Body of pancreas (tissue), 4 donors: ENCODE measurements around the gene THBS1. TPM values are rescaled to one million over a fixed set of nuclear protein-coding genes. Genes with fewer than 3 reads are reported as not detected.

ENCODE experiments used
- ATAC-seq: fragments of 150-250 bp; one replicate; pipeline ENCODE4 v1.9.1; 2016
- DNase-seq, 4 donors: peaks; one replicate each; pipeline ENCODE4 v3.0.0-alpha.2; 2019
- H3K27ac ChIP-seq, 4 donors: fragments of 200-600 bp; sonication (generic); 1 replicate in 3 of 4; 2 replicates in 1 of 4; pipeline versions ENCODE4 v1.5.1 to v1.6.1; 2016 to 2019; ENCODE audit warnings: mild to moderate bottlenecking in 1 of 4, mixed read lengths in 1 of 4, moderate library complexity in 1 of 4
- H3K27me3 ChIP-seq, 2 donors: fragments of 200-600 bp; sonication (generic); one replicate each; pipeline ENCODE4 v1.6.0; 2016; ENCODE audit warnings: mild to moderate bottlenecking in 1 of 2
- H3K36me3 ChIP-seq, 2 donors: fragments of 200-600 bp; sonication (generic); replicated peaks in 1 of 2; 2 replicates each; pipeline ENCODE4 v1.5.1; 2016; ENCODE audit warnings: low read depth in 2 of 2; ENCODE audit not compliant: insufficient read depth in 1 of 2
- H3K4me1 ChIP-seq: fragments of 200-600 bp; sonication (generic); one replicate; pipeline ENCODE4 v1.6.0; 2016
- H3K4me3 ChIP-seq, 2 donors: fragments of 200-600 bp; sonication (generic); 1 replicate in 1 of 2; 2 replicates in 1 of 2; pipeline ENCODE4 v1.5.1; 2016 to 2019
- H3K9me3 ChIP-seq, 3 donors: fragments of 200-600 bp; sonication (generic); 1 replicate in 2 of 3; 2 replicates in 1 of 3; pipeline ENCODE4 v1.5.1; 2016
- POLR2A ChIP-seq, 3 donors: fragments of 450-650 bp; IDR thresholded peaks; one replicate each; pipeline ENCODE4 v1.6.1; 2016; ENCODE audit warnings: antibody characterized with exemption in 3 of 3, mild to moderate bottlenecking in 2 of 3
- WGBS, 2 donors: methylation state at CpG; one replicate each; pipeline ENCODE4 v1.1.5; 2017; 5-methylcytosine and 5-hydroxymethylcytosine counted together
- intact Hi-C: fragments of 100-400 bp; cut with DNase I; formaldehyde crosslinking; loops from one replicate; pipeline ENCODE4 v1.15.1; 2023
- total RNA-seq, 2 donors: library from RNA; depleted of rRNA; stranded (reverse); fragments of >200 nt; gene quantifications; one replicate each; pipeline ENCODE4 v1.1.0, GENCODE V29; 2016
- TF ChIP-seq, protein P1 (sequence below), 7 experiments: fragments of 450-650 bp in 4 of 7; fragments of 200-600 bp in 3 of 7; sonication (generic) in 3 of 7; IDR thresholded peaks; one replicate each; pipeline ENCODE4 v1.5.1; 2016 to 2019; ENCODE audit warnings: antibody characterized with exemption in 7 of 7

THBS1 gene
- total RNA-seq, 2 donors from 2014 or later: 139 to 398 TPM

DNA sequence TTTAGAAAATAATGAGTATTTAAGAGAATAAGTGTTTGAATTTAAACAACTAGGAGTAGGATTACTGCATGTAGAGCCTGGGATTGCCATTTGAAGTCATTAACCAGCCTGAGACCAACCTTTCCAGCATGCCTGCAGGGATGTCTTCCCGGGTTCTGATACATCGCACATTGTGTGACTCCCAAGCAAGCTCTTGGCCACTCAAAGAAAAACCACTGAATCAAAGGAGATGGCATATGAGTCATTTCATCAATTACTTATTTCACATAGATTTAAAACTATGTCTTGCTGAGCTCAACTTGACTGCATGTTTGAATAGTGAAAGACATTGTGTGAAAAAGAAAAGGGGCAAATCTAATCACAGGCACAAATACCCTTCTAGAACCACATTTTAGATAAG lies 15.0 kb upstream of the THBS1 start:
- ATAC-seq (no peak), DNase-seq (no peak)
- no peak overlapping the region for H3K27ac ChIP-seq
- WGBS, 2 donors: 95 to 98% methylated on average over 2 of the region's 2 CpGs
- H3K4me3 ChIP-seq: no peak overlapping the region
- intact Hi-C loops: no loop called here
- H3K9me3 ChIP-seq: no peaks in the 10 kb centered on the region
- TF ChIP-seq, protein P1, sequence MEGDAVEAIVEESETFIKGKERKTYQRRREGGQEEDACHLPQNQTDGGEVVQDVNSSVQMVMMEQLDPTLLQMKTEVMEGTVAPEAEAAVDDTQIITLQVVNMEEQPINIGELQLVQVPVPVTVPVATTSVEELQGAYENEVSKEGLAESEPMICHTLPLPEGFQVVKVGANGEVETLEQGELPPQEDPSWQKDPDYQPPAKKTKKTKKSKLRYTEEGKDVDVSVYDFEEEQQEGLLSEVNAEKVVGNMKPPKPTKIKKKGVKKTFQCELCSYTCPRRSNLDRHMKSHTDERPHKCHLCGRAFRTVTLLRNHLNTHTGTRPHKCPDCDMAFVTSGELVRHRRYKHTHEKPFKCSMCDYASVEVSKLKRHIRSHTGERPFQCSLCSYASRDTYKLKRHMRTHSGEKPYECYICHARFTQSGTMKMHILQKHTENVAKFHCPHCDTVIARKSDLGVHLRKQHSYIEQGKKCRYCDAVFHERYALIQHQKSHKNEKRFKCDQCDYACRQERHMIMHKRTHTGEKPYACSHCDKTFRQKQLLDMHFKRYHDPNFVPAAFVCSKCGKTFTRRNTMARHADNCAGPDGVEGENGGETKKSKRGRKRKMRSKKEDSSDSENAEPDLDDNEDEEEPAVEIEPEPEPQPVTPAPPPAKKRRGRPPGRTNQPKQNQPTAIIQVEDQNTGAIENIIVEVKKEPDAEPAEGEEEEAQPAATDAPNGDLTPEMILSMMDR (IDR thresholded peaks at IDR 0.05): no peak
- no peak for TF ChIP-seq POLR2A (IDR thresholded peaks at IDR 0.05)
- no peaks in the 10 kb centered on the region for H3K4me1 ChIP-seq
- H3K36me3 ChIP-seq: no peaks in the 10 kb centered on the region
- no peaks in the 10 kb centered on the region for H3K27me3 ChIP-seq

DNA sequence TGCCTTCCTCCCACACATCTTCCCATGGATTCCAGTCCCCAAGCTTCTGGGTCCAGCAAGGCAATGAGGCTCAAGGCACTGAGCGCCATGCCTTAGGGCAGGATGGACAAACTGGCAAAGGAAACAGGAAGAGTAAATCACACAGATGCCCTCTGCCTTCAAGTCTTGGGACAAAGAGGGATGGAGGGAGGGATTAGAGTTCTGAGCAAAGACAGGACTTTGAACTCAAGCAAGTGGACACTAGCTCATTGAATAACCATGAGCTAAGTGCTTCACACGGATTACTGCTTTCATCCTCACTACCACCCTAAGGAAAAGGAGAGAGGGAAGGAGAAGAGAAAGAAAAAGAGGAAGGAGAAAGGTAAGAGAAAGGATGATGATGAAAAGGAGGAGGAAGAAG lies 7.6 kb upstream of the THBS1 start:
- no peak for TF ChIP-seq POLR2A (IDR thresholded peaks at IDR 0.05)
- TF ChIP-seq, protein P1 (IDR thresholded peaks at IDR 0.05): no peak
- intact Hi-C loops: loop anchor here (10.0 kb wide), 1 partner anchor 398 kb away; no protein-coding TSS in a partner anchor
- WGBS, 2 donors: 74 to 80% methylated on average over 2 of the region's 2 CpGs

DNA sequence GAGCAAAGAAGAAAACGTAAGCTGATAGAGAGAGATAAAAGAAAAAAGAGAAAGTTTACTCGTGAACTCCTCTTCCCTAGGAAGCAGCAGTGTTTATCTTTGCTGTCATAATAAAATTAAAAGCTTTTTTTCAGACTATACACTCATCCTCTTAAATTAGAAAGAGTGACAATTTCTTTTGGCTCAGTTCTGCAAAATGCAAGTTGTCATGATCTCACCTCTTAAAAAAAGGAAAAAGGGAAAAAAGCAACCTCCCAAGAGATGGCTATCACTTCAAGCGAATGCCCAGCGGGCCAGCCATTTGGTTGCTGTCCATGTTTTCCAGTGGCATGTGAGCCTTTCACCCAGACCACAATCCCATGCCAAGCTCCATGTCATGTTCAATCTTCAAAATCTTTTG lies 7.0 kb upstream of the THBS1 start:
- no peaks in the 10 kb centered on the region for H3K27me3 ChIP-seq
- no peak for ATAC-seq
- H3K4me1 ChIP-seq: no peaks in the 10 kb centered on the region
- H3K9me3 ChIP-seq: no peaks in the 10 kb centered on the region
- no peak for DNase-seq
- H3K4me3 ChIP-seq: no peak overlapping the region
- H3K36me3 ChIP-seq: no peaks in the 10 kb centered on the region
- intact Hi-C loops: loop anchor here (10.0 kb wide), 1 partner anchor 399 kb away; no protein-coding TSS in a partner anchor
- 78 to 79% methylated on average over 4 of the region's 4 CpGs for WGBS, 2 donors
- TF ChIP-seq, protein P1 (IDR thresholded peaks at IDR 0.05): no peak
- TF ChIP-seq POLR2A (IDR thresholded peaks at IDR 0.05): no peak
- no peak overlapping the region for H3K27ac ChIP-seq

More for the DNA sequence above, 7.6 kb upstream of the THBS1 start:
- Histone ChIP-seq H3K4me1 (no peaks in the 10 kb centered on the region), H3K27me3 (no peaks in the 10 kb centered on the region), H3K36me3 (no peaks in the 10 kb centered on the region), H3K27ac (no peak overlapping the region), H3K9me3 (no peaks in the 10 kb centered on the region), H3K4me3 (no peak overlapping the region)
- ATAC-seq: no peak
- DNase-seq: no peak

DNA sequence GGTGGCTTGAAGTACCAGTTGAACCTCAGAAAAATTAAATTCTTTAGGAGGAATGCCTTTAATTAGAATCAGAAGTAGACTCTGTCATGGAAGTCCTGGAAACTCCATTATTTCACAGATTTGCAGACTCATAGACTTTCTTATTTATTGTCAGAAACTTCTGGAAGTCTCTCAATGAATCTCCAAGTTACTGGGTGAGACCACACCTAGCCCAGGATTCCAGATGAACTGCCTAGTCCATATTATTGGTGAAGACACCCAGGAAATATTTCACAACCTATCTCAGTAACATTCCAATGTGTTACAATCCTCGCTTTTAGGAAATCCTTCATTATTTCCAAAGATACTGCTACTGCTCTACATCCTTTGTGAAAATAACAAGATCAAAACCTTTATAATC lies 6.5 kb upstream of the THBS1 start:
- no peak for TF ChIP-seq POLR2A (IDR thresholded peaks at IDR 0.05)
- TF ChIP-seq, protein P1 (IDR thresholded peaks at IDR 0.05): no peak
- Histone ChIP-seq H3K36me3 (no peaks in the 10 kb centered on the region), H3K4me3 (no peak overlapping the region), H3K27me3 (no peaks in the 10 kb centered on the region), H3K9me3 (no peaks in the 10 kb centered on the region), H3K27ac (no peak overlapping the region), H3K4me1 (peaks cover 5% of the 10 kb centered on the region)
- DNase-seq (no peak), ATAC-seq (no peak)
- intact Hi-C loops: loop anchor here (10.0 kb wide), 1 partner anchor 400 kb away; no protein-coding TSS in a partner anchor
- 90 to 97% methylated on average over 1 of the region's 1 CpG for WGBS, 2 donors

DNA sequence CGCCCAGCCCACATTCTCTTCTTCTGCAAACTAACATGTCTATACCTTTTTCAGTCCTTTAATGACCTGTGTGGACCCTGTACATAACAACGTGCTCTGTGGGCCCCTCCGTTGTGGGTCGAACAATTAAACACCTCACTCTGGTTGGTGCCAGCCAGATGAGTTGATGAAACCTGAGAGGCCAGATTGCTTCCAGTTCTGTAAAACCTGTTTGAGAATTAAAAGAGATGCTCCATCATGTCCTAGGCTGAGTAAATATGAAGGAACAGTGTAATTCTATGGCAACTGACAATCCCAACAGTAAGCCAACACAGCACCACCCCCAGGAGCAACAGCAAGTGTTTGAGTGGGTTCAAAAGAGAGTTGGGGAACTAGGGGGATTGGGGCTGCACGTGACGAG lies 5.7 kb upstream of the THBS1 start:
- no peak for TF ChIP-seq POLR2A (IDR thresholded peaks at IDR 0.05)
- TF ChIP-seq, protein P1 (IDR thresholded peaks at IDR 0.05): no peak
- intact Hi-C loops: loop anchor here (10.0 kb wide), 1 partner anchor 400 kb away; no protein-coding TSS in a partner anchor
- ATAC-seq: no peak

More for the DNA sequence above, 5.7 kb upstream of the THBS1 start:
- Histone ChIP-seq H3K36me3 (no peaks in the 10 kb centered on the region), H3K9me3 (no peaks in the 10 kb centered on the region), H3K4me3 (no peak overlapping the region), H3K4me1 (peaks cover 12% of the 10 kb centered on the region), H3K27me3 (no peaks in the 10 kb centered on the region), H3K27ac (no peak overlapping the region)
- DNase-seq: no peak
- 84 to 87% methylated on average over 6 of the region's 6 CpGs for WGBS, 2 donors
